ENCODE measurements around the gene NOS1AP. TPM values are rescaled to one million over a fixed set of nuclear protein-coding genes. Genes with fewer than 3 reads are reported as not detected.

The NOS1AP gene
- total RNA-seq, 1 experiment from 2014 or later: 2.6 TPM

GRCh38 chr1:162222014-162222413 lies 152.5 kb downstream of the NOS1AP start:
- TF ChIP-seq EZH2phosphoT487 (IDR thresholded peaks at IDR 0.05; ENCODE audit: borderline replicate concordance, low read length) (no peak), EZH2 (IDR thresholded peaks at IDR 0.05; ENCODE audit: low read length, unreplicated experiment) (no peak), CTCF (conservative IDR thresholded peaks at IDR 0.05; ENCODE audit: low read depth, low read length) (no peak)
- Histone ChIP-seq H3K4me3 (ENCODE audit: low read length) (no peak overlapping the region), H3K27me3 (ENCODE audit: low read length) (no peaks in the 10 kb centered on the region), H2AFZ (ENCODE audit: low read length) (no peak overlapping the region), H3K36me3 (ENCODE audit: low read depth, low read length) (no peaks in the 10 kb centered on the region), H4K20me1 (ENCODE audit: low read length) (no peaks in the 10 kb centered on the region), H3F3A (ENCODE audit: low read length, unreplicated experiment) (no peaks in the 10 kb centered on the region), H3K4me2 (ENCODE audit: low read length) (no peak overlapping the region), H3K4me1 (ENCODE audit: insufficient read depth, low read length) (peaks cover 25% of the 10 kb centered on the region), H3K27ac (ENCODE audit: low read length) (no peak overlapping the region), H3K9me3 (ENCODE audit: low read length) (no peaks in the 10 kb centered on the region), H3K79me2 (ENCODE audit: low read length) (no peaks in the 10 kb centered on the region), H3K9me2 (replicated peaks; ENCODE audit: low read length) (no peaks in the 10 kb centered on the region), H3K9ac (ENCODE audit: low read length) (no peak overlapping the region)
- no TSS peak for BruUV-seq (replicated peaks)
- POLR2A ChIA-PET (ENCODE audit: unreplicated experiment): no interaction called here
- intact Hi-C loops (cut with micrococcal nuclease): loop anchor here (2.0 to 5.0 kb wide), 2 partner anchors 43 to 165 kb away; no protein-coding TSS in a partner anchor
- no peak for DNase-seq
- CTCF ChIA-PET: no interaction called here
- ATAC-seq: no peak

DNA sequence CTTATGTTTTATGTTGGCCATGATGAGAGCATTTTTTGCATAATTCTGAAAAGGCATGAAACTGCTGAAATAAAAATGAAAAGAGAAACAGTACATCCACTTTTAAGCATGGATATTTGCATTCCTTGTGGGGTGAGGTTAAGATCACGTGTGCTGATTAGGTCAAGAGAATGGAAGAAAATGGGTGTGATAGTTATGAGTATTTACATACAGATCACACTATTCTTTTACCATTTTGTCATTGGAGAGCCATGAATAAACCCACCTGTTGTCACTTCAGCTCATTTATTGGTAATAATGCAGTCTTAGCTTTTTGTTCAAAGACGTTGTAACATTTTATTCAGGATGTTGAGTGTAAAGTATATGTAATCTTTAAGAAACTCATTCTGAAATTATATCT lies 153.2 kb downstream of the NOS1AP start:
- no peaks in the 10 kb centered on the region for H4K20me1 ChIP-seq (ENCODE audit: low read length)
- ATAC-seq (no peak), DNase-seq (no peak)
- no peaks in the 10 kb centered on the region for H3F3A ChIP-seq (ENCODE audit: low read length, unreplicated experiment)
- H3K79me2 ChIP-seq (ENCODE audit: low read length): no peaks in the 10 kb centered on the region
- H3K4me1 ChIP-seq (ENCODE audit: insufficient read depth, low read length): peaks cover 25% of the 10 kb centered on the region
- no peak overlapping the region for H2AFZ ChIP-seq (ENCODE audit: low read length)
- no peak overlapping the region for H3K27ac ChIP-seq (ENCODE audit: low read length)
- no peak overlapping the region for H3K9ac ChIP-seq (ENCODE audit: low read length)
- no peaks in the 10 kb centered on the region for H3K27me3 ChIP-seq (ENCODE audit: low read length)
- no peaks in the 10 kb centered on the region for H3K9me2 ChIP-seq (replicated peaks; ENCODE audit: low read length)
- no TSS peak for BruUV-seq (replicated peaks)
- H3K9me3 ChIP-seq (ENCODE audit: low read length): no peaks in the 10 kb centered on the region
- no peaks in the 10 kb centered on the region for H3K36me3 ChIP-seq (ENCODE audit: low read depth, low read length)
- ChIA-PET CTCF (no interaction called here), POLR2A (ENCODE audit: unreplicated experiment) (interaction anchor here (0.5 kb wide), 1 partner anchor 231 kb away, joined by 3 read pairs; no protein-coding TSS in a partner anchor)
- no peak overlapping the region for H3K4me2 ChIP-seq (ENCODE audit: low read length)
- H3K4me3 ChIP-seq (ENCODE audit: low read length): no peak overlapping the region
- intact Hi-C loops (cut with micrococcal nuclease): loop anchor here (2.0 to 5.0 kb wide), 2 partner anchors 44 to 165 kb away; no protein-coding TSS in a partner anchor
- TF ChIP-seq EZH2 (IDR thresholded peaks at IDR 0.05; ENCODE audit: low read length, unreplicated experiment): no peak
- no peak for TF ChIP-seq CTCF (conservative IDR thresholded peaks at IDR 0.05; ENCODE audit: low read depth, low read length)

DNA sequence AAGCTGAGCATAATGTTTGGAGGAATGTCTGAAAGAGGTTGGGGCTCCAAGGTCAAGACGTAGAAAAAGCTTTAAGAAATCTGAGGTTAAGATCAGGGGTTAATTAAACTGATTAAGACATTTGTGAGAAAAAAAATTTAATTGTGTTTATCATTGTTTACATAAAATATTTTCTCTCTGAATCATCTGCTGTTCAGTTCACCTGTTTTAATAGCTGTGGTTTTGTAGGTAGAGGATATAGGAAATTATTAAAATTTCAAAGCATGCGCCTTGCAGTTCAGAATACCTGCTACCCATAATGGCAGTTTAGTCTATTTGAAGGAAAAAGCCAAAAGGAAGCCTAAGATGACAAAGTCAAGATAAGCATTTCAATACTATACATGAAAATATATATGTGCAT lies 154.0 kb downstream of the NOS1AP start:
- intact Hi-C loops (cut with micrococcal nuclease): loop anchor here (2.0 to 5.0 kb wide), 2 partner anchors 45 to 166 kb away; no protein-coding TSS in a partner anchor
- H3K4me2 ChIP-seq (ENCODE audit: low read length): no peak overlapping the region
- H3K36me3 ChIP-seq (ENCODE audit: low read depth, low read length): no peaks in the 10 kb centered on the region
- no peaks in the 10 kb centered on the region for H3F3A ChIP-seq (ENCODE audit: low read length, unreplicated experiment)
- no peak overlapping the region for H2AFZ ChIP-seq (ENCODE audit: low read length)
- no peaks in the 10 kb centered on the region for H3K9me3 ChIP-seq (ENCODE audit: low read length)
- CTCF ChIA-PET: no interaction called here
- peaks cover 25% of the 10 kb centered on the region for H3K4me1 ChIP-seq (ENCODE audit: insufficient read depth, low read length)
- H3K27ac ChIP-seq (ENCODE audit: low read length): no peak overlapping the region
- no peak overlapping the region for H3K9ac ChIP-seq (ENCODE audit: low read length)
- no peak for TF ChIP-seq CTCF (conservative IDR thresholded peaks at IDR 0.05; ENCODE audit: low read depth, low read length)
- no peak for TF ChIP-seq EZH2 (IDR thresholded peaks at IDR 0.05; ENCODE audit: low read length, unreplicated experiment)
- no peak for TF ChIP-seq EZH2phosphoT487 (IDR thresholded peaks at IDR 0.05; ENCODE audit: borderline replicate concordance, low read length)
- POLR2A ChIA-PET (ENCODE audit: unreplicated experiment): interaction anchor here (0.5 to 0.7 kb wide), 2 partner anchors 119 to 231 kb away, joined by 3 to 5 read pairs; no protein-coding TSS in a partner anchor
- no TSS peak for BruUV-seq (replicated peaks)
- no peaks in the 10 kb centered on the region for H3K27me3 ChIP-seq (ENCODE audit: low read length)
- no peaks in the 10 kb centered on the region for H3K9me2 ChIP-seq (replicated peaks; ENCODE audit: low read length)
- ATAC-seq (peak; percentile 37; the same call in 1 of the 2 replicates), DNase-seq (peak; percentile 25)
- no peak overlapping the region for H3K4me3 ChIP-seq (ENCODE audit: low read length)
- H3K79me2 ChIP-seq (ENCODE audit: low read length): no peaks in the 10 kb centered on the region
- no peaks in the 10 kb centered on the region for H4K20me1 ChIP-seq (ENCODE audit: low read length)
